BLaER1 treated with 17β-estradiol and CSF1 and Interleukin-3, amounts not matched to agents 10 nM and 100 nM (cell line): ENCODE data around the gene RASAL1.

Source experiments
- H3K27ac ChIP-seq, 11 experiments: shearing (Covaris generic); formaldehyde crosslinking; 2 replicates each; pipeline ENCODE4 v1.8.1; 2022
- H3K27me3 ChIP-seq, 11 experiments: shearing (Covaris generic); formaldehyde crosslinking; 2 replicates each; pipeline ENCODE4 v1.8.1; 2022
- H3K36me3 ChIP-seq, 11 experiments: shearing (Covaris generic); formaldehyde crosslinking; 2 replicates each; pipeline ENCODE4 v1.8.1; 2022
- H3K4me1 ChIP-seq, 10 experiments: shearing (Covaris generic); formaldehyde crosslinking; 2 replicates each; pipeline ENCODE4 v1.8.1; 2022
- H3K4me2 ChIP-seq, 11 experiments: shearing (Covaris generic); formaldehyde crosslinking; 2 replicates each; pipeline ENCODE4 v1.8.1; 2022
- H3K4me3 ChIP-seq, 10 experiments: shearing (Covaris generic); formaldehyde crosslinking; 2 replicates each; pipeline ENCODE4 v1.8.1; 2022
- H3K9ac ChIP-seq, 11 experiments: shearing (Covaris generic); formaldehyde crosslinking; 2 replicates each; pipeline ENCODE4 v1.8.1; 2022
- H3K9me3 ChIP-seq, 11 experiments: shearing (Covaris generic); formaldehyde crosslinking; replicated peaks in 1 of 11; 2 replicates each; pipeline ENCODE4 v1.8.1; 2022
- H4K20me1 ChIP-seq, 11 experiments: shearing (Covaris generic); formaldehyde crosslinking; 2 replicates each; pipeline ENCODE4 v1.8.1; 2022
- Cebpa-rat ChIP-seq, 11 experiments: shearing (Covaris generic); IDR thresholded peaks; 2 replicates each; pipeline ENCODE4 v1.8.1; 2022

The RASAL1 gene

GRCh38 chr12:113091506-113091905, 44.1 kb downstream of the RASAL1 start:
- TF ChIP-seq Cebpa-rat (IDR thresholded peaks at IDR 0.05): no peak
- Histone ChIP-seq H3K27me3 (no peaks in the 10 kb centered on the region), H3K9ac (no peak overlapping the region; a peak in 1 of 22 replicates), H3K4me3 (no peak overlapping the region), H3K27ac (no peak overlapping the region), H4K20me1 (peaks cover 0 to 39% (median 9%) of the 10 kb centered on the region in 11 experiments; a peak in 8 of 22 replicates), H3K36me3 (peaks cover 0 to 24% (median 2%) of the 10 kb centered on the region in 11 experiments; a peak in 9 of 22 replicates), H3K4me2 (peak overlapping the region in 7 of 11 experiments; percentile 58 to 81 (median 75); a peak in 11 of 22 replicates), H3K9me3 (no peaks in the 10 kb centered on the region), H3K4me1 (peaks cover 22 to 65% (median 58%) of the 10 kb centered on the region in 10 experiments)

GRCh38 chr12:113090740-113091139, 44.8 kb downstream of the RASAL1 start:
- Histone ChIP-seq H3K4me2 (peak overlapping the region in 9 of 11 experiments; percentile 53 to 81 (median 75); a peak in 17 of 22 replicates), H3K27me3 (no peaks in the 10 kb centered on the region), H3K4me1 (peaks cover 28 to 73% (median 65%) of the 10 kb centered on the region in 10 experiments), H3K27ac (no peak overlapping the region), H4K20me1 (peaks cover 0 to 39% (median 9%) of the 10 kb centered on the region in 11 experiments; a peak in 8 of 22 replicates), H3K9ac (no peak overlapping the region), H3K9me3 (no peaks in the 10 kb centered on the region), H3K4me3 (no peak overlapping the region), H3K36me3 (peaks cover 0 to 18% (median 0%) of the 10 kb centered on the region in 11 experiments; a peak in 9 of 22 replicates)
- no peak for TF ChIP-seq Cebpa-rat (IDR thresholded peaks at IDR 0.05)

GRCh38 chr12:113089839-113090238, 45.7 kb downstream of the RASAL1 start:
- Histone ChIP-seq H3K27ac (peak overlapping the region in 1 of 11 experiments; percentile 43; a peak in 1 of 22 replicates), H3K4me1 (peaks cover 34 to 82% (median 72%) of the 10 kb centered on the region in 10 experiments), H3K9ac (peak overlapping the region in 4 of 11 experiments; percentile 44 to 56 (median 46); a peak in 2 of 22 replicates), H4K20me1 (peaks cover 0 to 38% (median 9%) of the 10 kb centered on the region in 11 experiments; a peak in 8 of 22 replicates), H3K4me2 (peak overlapping the region; percentile 39 to 81 (median 59); a peak in 19 of 22 replicates), H3K36me3 (peaks cover 0 to 11% (median 0%) of the 10 kb centered on the region in 11 experiments; a peak in 8 of 22 replicates), H3K27me3 (no peaks in the 10 kb centered on the region), H3K4me3 (no peak overlapping the region), H3K9me3 (no peaks in the 10 kb centered on the region)
- TF ChIP-seq Cebpa-rat (IDR thresholded peaks at IDR 0.05): no peak

- Histone ChIP-seq H3K9ac (peak overlapping the region in 7 of 11 experiments; percentile 6 to 56 (median 44); a peak in 8 of 22 replicates), H3K27ac (peak overlapping the region in 6 of 11 experiments; percentile 18 to 57 (median 44); a peak in 7 of 22 replicates), H3K4me3 (no peak overlapping the region), H3K27me3 (no peaks in the 10 kb centered on the region), H4K20me1 (peaks cover 0 to 33% (median 9%) of the 10 kb centered on the region in 11 experiments; a peak in 7 of 22 replicates), H3K36me3 (peaks cover 0 to 13% (median 0%) of the 10 kb centered on the region in 11 experiments; a peak in 5 of 22 replicates), H3K4me2 (peak overlapping the region; percentile 39 to 81 (median 59); a peak in 21 of 22 replicates), H3K4me1 (peaks cover 34 to 89% (median 76%) of the 10 kb centered on the region in 10 experiments), H3K9me3 (no peaks in the 10 kb centered on the region)
- TF ChIP-seq Cebpa-rat (IDR thresholded peaks at IDR 0.05): no peak
Measured at GRCh38 chr12:113088971-113089756, 46.4 kb downstream of the RASAL1 start.

DNA sequence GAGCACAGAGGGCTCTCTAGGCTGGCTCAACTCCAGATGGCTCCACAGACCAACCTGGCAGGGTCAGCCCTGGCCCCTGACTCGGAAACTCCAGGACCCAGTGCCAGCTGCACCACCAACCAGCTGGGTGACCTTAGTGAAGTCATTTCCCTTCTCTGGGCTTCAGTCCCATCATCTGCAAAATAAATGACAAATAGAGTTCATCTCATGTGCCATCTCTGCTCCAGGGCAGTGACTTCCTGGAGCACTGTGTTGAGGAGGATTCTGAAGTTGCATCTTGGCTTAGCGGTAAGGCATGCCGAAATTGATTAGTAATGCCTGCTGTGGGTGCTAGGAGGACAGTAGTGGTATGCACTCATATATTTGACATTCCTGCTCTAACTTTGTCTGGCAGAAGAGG, 47.5 kb downstream of the RASAL1 start:
- peak overlapping the region in 5 of 11 experiments; percentile 65 to 74 (median 71); a peak in 6 of 22 replicates for H3K4me2 ChIP-seq
- H3K36me3 ChIP-seq: peaks cover 0 to 22% (median 0%) of the 10 kb centered on the region in 11 experiments; a peak in 7 of 22 replicates
- peaks cover 33 to 99% (median 82%) of the 10 kb centered on the region in 10 experiments for H3K4me1 ChIP-seq
- H4K20me1 ChIP-seq: peaks cover 0 to 33% (median 9%) of the 10 kb centered on the region in 11 experiments; a peak in 7 of 22 replicates
- H3K9ac ChIP-seq: no peak overlapping the region
- H3K27me3 ChIP-seq: no peaks in the 10 kb centered on the region
- H3K4me3 ChIP-seq: no peak overlapping the region
- no peak for TF ChIP-seq Cebpa-rat (IDR thresholded peaks at IDR 0.05)
- H3K27ac ChIP-seq: no peak overlapping the region; a peak in 1 of 22 replicates
- H3K9me3 ChIP-seq: no peaks in the 10 kb centered on the region

- Histone ChIP-seq H3K27me3 (no peaks in the 10 kb centered on the region), H3K4me2 (peak overlapping the region; percentile 29 to 74 (median 68); a peak in 20 of 22 replicates), H3K9ac (peak overlapping the region in 3 of 11 experiments; percentile 12 to 25 (median 25); a peak in 3 of 22 replicates), H3K9me3 (no peaks in the 10 kb centered on the region), H4K20me1 (peaks cover 0 to 33% (median 9%) of the 10 kb centered on the region in 11 experiments; a peak in 7 of 22 replicates), H3K4me1 (peaks cover 30 to 99% (median 76%) of the 10 kb centered on the region in 10 experiments), H3K27ac (peak overlapping the region in 3 of 11 experiments; percentile 7 to 40 (median 26); a peak in 5 of 22 replicates), H3K36me3 (peaks cover 0 to 26% (median 0%) of the 10 kb centered on the region in 11 experiments; a peak in 7 of 22 replicates), H3K4me3 (no peak overlapping the region)
- no peak for TF ChIP-seq Cebpa-rat (IDR thresholded peaks at IDR 0.05)
Measured at GRCh38 chr12:113087193-113087592, 48.4 kb downstream of the RASAL1 start.

GRCh38 chr12:113086249-113087164, 49.1 kb downstream of the RASAL1 start:
- H3K27ac ChIP-seq: peak overlapping the region in 3 of 11 experiments; percentile 7 to 40 (median 26); a peak in 5 of 22 replicates

More at GRCh38 chr12:113086249-113087164, 49.1 kb downstream of the RASAL1 start:
- TF ChIP-seq Cebpa-rat (IDR thresholded peaks at IDR 0.05): no peak
- H4K20me1 ChIP-seq: peaks cover 0 to 30% (median 9%) of the 10 kb centered on the region in 11 experiments; a peak in 7 of 22 replicates
- H3K36me3 ChIP-seq: peaks cover 0 to 26% (median 0%) of the 10 kb centered on the region in 11 experiments; a peak in 7 of 22 replicates
- H3K4me3 ChIP-seq: no peak overlapping the region
- peaks cover 35 to 99% (median 71%) of the 10 kb centered on the region in 10 experiments for H3K4me1 ChIP-seq
- no peaks in the 10 kb centered on the region for H3K27me3 ChIP-seq
- no peaks in the 10 kb centered on the region for H3K9me3 ChIP-seq
- H3K4me2 ChIP-seq: peak overlapping the region; percentile 61 to 74 (median 68)
- H3K9ac ChIP-seq: peak overlapping the region in 2 of 11 experiments; percentile 12 to 25; a peak in 3 of 22 replicates
